ENCODE measurements around the gene C1S. TPM values are rescaled to one million over a fixed set of nuclear protein-coding genes. Genes with fewer than 3 reads are reported as not detected.
"Not testable (repeated sequence)": the region's sequence is repeated elsewhere in the genome, so short reads cannot be mapped to it uniquely, and the experiment has no call there.

The C1S gene
- total RNA-seq, 1 experiment from 2014 or later = 1.9 TPM

- Histone ChIP-seq H3K4me3 (ENCODE audit: low read depth, low read length, poor library complexity, severe bottlenecking) (no peak overlapping the region), H3K27ac (ENCODE audit: low read depth, low read length, poor library complexity, severe bottlenecking) (no peak overlapping the region), H3K27me3 (replicated peaks; ENCODE audit: insufficient read depth, low read depth, low read length, poor library complexity) (no peaks in the 10 kb centered on the region), H3K9me3 (ENCODE audit: low read depth, low read length, poor library complexity, severe bottlenecking) (peaks cover 9% of the 10 kb centered on the region), H3K4me1 (ENCODE audit: insufficient read depth, low read length, poor library complexity, severe bottlenecking) (no peaks in the 10 kb centered on the region), H3K36me3 (ENCODE audit: insufficient read depth, low read length, poor library complexity, severe bottlenecking) (no peaks in the 10 kb centered on the region)
- DNase-seq (ENCODE audit: low spot score) = no peak
- intact Hi-C loops (cut with micrococcal nuclease; ENCODE audit: unreplicated experiment) = no loop called here
- TF ChIP-seq CTCF (conservative IDR thresholded peaks at IDR 0.05; ENCODE audit: low read depth, low read length) (no peak), EZH2 (IDR thresholded peaks at IDR 0.05; ENCODE audit: borderline replicate concordance, low read depth, low read length, poor library complexity, severe bottlenecking) (no peak)
- POLR2A ChIA-PET (ENCODE audit: low non-redundant PET) = no interaction called here
- no TSS peak for BruUV-seq (replicated peaks)
- CTCF ChIA-PET = no interaction called here
Measured at GRCh38 chr12:7102582-7102981, 42.1 kb downstream of the C1S start.

GRCh38 chr12:7103837-7104584 lies 43.5 kb downstream of the C1S start:
- Histone ChIP-seq H3K4me3 (ENCODE audit: low read depth, low read length, poor library complexity, severe bottlenecking) (no peak overlapping the region), H3K27me3 (replicated peaks; ENCODE audit: insufficient read depth, low read depth, low read length, poor library complexity) (no peaks in the 10 kb centered on the region), H3K9me3 (ENCODE audit: low read depth, low read length, poor library complexity, severe bottlenecking) (peaks cover 9% of the 10 kb centered on the region), H3K27ac (ENCODE audit: low read depth, low read length, poor library complexity, severe bottlenecking) (no peak overlapping the region), H3K36me3 (ENCODE audit: insufficient read depth, low read length, poor library complexity, severe bottlenecking) (no peaks in the 10 kb centered on the region), H3K4me1 (ENCODE audit: insufficient read depth, low read length, poor library complexity, severe bottlenecking) (no peaks in the 10 kb centered on the region)
- CTCF ChIA-PET = no interaction called here
- no peak for TF ChIP-seq CTCF (conservative IDR thresholded peaks at IDR 0.05; ENCODE audit: low read depth, low read length)
- POLR2A ChIA-PET (ENCODE audit: low non-redundant PET) = no interaction called here
- intact Hi-C loops (cut with micrococcal nuclease; ENCODE audit: unreplicated experiment) = no loop called here
- DNase-seq (ENCODE audit: low spot score) = no peak
- no TSS peak for BruUV-seq (replicated peaks)

GRCh38 chr12:7106082-7106481 lies 45.6 kb downstream of the C1S start:
- no peaks in the 10 kb centered on the region for H3K4me1 ChIP-seq (ENCODE audit: insufficient read depth, low read length, poor library complexity, severe bottlenecking)
- TF ChIP-seq EZH2 (IDR thresholded peaks at IDR 0.05; ENCODE audit: borderline replicate concordance, low read depth, low read length, poor library complexity, severe bottlenecking) = no peak
- no peak overlapping the region for H3K4me3 ChIP-seq (ENCODE audit: low read depth, low read length, poor library complexity, severe bottlenecking)
- no peak for DNase-seq (ENCODE audit: low spot score)
- ChIA-PET POLR2A (ENCODE audit: low non-redundant PET) (no interaction called here), CTCF (no interaction called here)
- H3K36me3 ChIP-seq (ENCODE audit: insufficient read depth, low read length, poor library complexity, severe bottlenecking) = no peaks in the 10 kb centered on the region
- no TSS peak for BruUV-seq (replicated peaks)
- H3K27me3 ChIP-seq (replicated peaks; ENCODE audit: insufficient read depth, low read depth, low read length, poor library complexity) = no peaks in the 10 kb centered on the region
- no peak overlapping the region for H3K27ac ChIP-seq (ENCODE audit: low read depth, low read length, poor library complexity, severe bottlenecking)
- H3K9me3 ChIP-seq (ENCODE audit: low read depth, low read length, poor library complexity, severe bottlenecking) = peaks cover 9% of the 10 kb centered on the region
- intact Hi-C loops (cut with micrococcal nuclease; ENCODE audit: unreplicated experiment) = no loop called here

GRCh38 chr12:7107181-7107580 lies 46.7 kb downstream of the C1S start:
- H3K9me3 ChIP-seq (ENCODE audit: low read depth, low read length, poor library complexity, severe bottlenecking); H3K36me3 ChIP-seq (ENCODE audit: insufficient read depth, low read length, poor library complexity, severe bottlenecking); intact Hi-C loops (cut with micrococcal nuclease; ENCODE audit: unreplicated experiment); H3K27me3 ChIP-seq (replicated peaks; ENCODE audit: insufficient read depth, low read depth, low read length, poor library complexity); CTCF ChIA-PET; H3K27ac ChIP-seq (ENCODE audit: low read depth, low read length, poor library complexity, severe bottlenecking); DNase-seq (ENCODE audit: low spot score); H3K4me1 ChIP-seq (ENCODE audit: insufficient read depth, low read length, poor library complexity, severe bottlenecking); BruUV-seq (replicated peaks); POLR2A ChIA-PET (ENCODE audit: low non-redundant PET); H3K4me3 ChIP-seq (ENCODE audit: low read depth, low read length, poor library complexity, severe bottlenecking): not testable (repeated sequence)
